ENCODE measurements around the gene MSL3B.

The MSL3B gene

GRCh38 chr2:233838726-233839446, 29.3 kb downstream of the MSL3B start:
- H3K9me3 ChIP-seq: no peaks in the 10 kb centered on the region
- no peaks in the 10 kb centered on the region for H3K4me1 ChIP-seq
- no peaks in the 10 kb centered on the region for H3K36me3 ChIP-seq
- no peak overlapping the region for H3K4me3 ChIP-seq (replicated peaks in 1 of 3)
- H3K27me3 ChIP-seq: no peaks in the 10 kb centered on the region
- DNase-seq: no peak
- intact Hi-C loops (cut with DNase I): no loop called here
- TF ChIP-seq, protein P1, sequence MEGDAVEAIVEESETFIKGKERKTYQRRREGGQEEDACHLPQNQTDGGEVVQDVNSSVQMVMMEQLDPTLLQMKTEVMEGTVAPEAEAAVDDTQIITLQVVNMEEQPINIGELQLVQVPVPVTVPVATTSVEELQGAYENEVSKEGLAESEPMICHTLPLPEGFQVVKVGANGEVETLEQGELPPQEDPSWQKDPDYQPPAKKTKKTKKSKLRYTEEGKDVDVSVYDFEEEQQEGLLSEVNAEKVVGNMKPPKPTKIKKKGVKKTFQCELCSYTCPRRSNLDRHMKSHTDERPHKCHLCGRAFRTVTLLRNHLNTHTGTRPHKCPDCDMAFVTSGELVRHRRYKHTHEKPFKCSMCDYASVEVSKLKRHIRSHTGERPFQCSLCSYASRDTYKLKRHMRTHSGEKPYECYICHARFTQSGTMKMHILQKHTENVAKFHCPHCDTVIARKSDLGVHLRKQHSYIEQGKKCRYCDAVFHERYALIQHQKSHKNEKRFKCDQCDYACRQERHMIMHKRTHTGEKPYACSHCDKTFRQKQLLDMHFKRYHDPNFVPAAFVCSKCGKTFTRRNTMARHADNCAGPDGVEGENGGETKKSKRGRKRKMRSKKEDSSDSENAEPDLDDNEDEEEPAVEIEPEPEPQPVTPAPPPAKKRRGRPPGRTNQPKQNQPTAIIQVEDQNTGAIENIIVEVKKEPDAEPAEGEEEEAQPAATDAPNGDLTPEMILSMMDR (IDR thresholded peaks at IDR 0.05): no peak
- TF ChIP-seq POLR2A (IDR thresholded peaks at IDR 0.05): no peak
- H3K27ac ChIP-seq: no peak overlapping the region
- WGBS, 2 donors: 81 to 87% methylated on average over 12 of the region's 12 CpGs

DNA sequence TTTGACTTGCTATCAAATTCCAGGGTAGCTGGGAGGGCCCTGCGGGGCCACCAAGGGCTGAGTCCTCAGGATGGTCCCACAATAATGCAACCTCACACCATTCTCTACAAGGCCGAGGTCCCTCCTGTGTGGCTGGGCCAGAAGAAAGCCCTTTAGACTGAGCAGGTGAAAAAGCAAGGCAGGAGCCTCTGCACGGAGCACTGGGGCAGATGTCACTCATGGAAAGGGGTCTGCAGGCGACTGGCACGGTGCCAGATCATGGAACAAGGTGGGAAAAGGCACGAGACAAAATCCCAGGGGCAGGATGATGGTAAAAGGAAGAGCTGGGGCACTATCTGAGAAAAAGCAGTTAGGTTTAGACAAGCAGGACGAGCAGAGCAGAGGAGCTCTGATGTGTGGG, 29.9 kb downstream of the MSL3B start:
- intact Hi-C loops (cut with DNase I): no loop called here
- no peak for TF ChIP-seq POLR2A (IDR thresholded peaks at IDR 0.05)
- TF ChIP-seq, protein P1 (IDR thresholded peaks at IDR 0.05): no peak
- no peaks in the 10 kb centered on the region for H3K4me1 ChIP-seq
- H3K36me3 ChIP-seq: no peaks in the 10 kb centered on the region
- no peak for DNase-seq
- no peaks in the 10 kb centered on the region for H3K27me3 ChIP-seq
- WGBS, 2 donors: 70 to 78% methylated on average over 7 of the region's 7 CpGs
- no peak overlapping the region for H3K27ac ChIP-seq
- no peak overlapping the region for H3K4me3 ChIP-seq (replicated peaks in 1 of 3)
- H3K9me3 ChIP-seq: no peaks in the 10 kb centered on the region

GRCh38 chr2:233837694-233838229, 30.4 kb downstream of the MSL3B start:
- no peak for TF ChIP-seq POLR2A (IDR thresholded peaks at IDR 0.05)
- TF ChIP-seq, protein P1 (IDR thresholded peaks at IDR 0.05): no peak
- no peak for DNase-seq
- no peak overlapping the region for H3K27ac ChIP-seq
- no peaks in the 10 kb centered on the region for H3K4me1 ChIP-seq
- no peaks in the 10 kb centered on the region for H3K27me3 ChIP-seq
- H3K4me3 ChIP-seq (replicated peaks in 1 of 3): no peak overlapping the region
- no peaks in the 10 kb centered on the region for H3K9me3 ChIP-seq
- 82 to 87% methylated on average over 9 of the region's 9 CpGs for WGBS, 2 donors
- intact Hi-C loops (cut with DNase I): no loop called here
- H3K36me3 ChIP-seq: no peaks in the 10 kb centered on the region

- H3K36me3 ChIP-seq: no peaks in the 10 kb centered on the region
- 97 to 99% methylated on average over 7 of the region's 7 CpGs for WGBS, 2 donors
- intact Hi-C loops (cut with DNase I): no loop called here
- H3K27ac ChIP-seq: no peak overlapping the region
- H3K9me3 ChIP-seq: no peaks in the 10 kb centered on the region
- H3K27me3 ChIP-seq: no peaks in the 10 kb centered on the region
- no peaks in the 10 kb centered on the region for H3K4me1 ChIP-seq
- TF ChIP-seq, protein P1 (IDR thresholded peaks at IDR 0.05): no peak
- no peak for TF ChIP-seq POLR2A (IDR thresholded peaks at IDR 0.05)
- no peak for DNase-seq
- no peak overlapping the region for H3K4me3 ChIP-seq (replicated peaks in 1 of 3)
Observed at GRCh38 chr2:233836359-233836758, 31.8 kb downstream of the MSL3B start.
